Cardiac fibroblast (primary cell): ENCODE data around the gene PTGS1.
"Not testable (repeated sequence)": the region's sequence is repeated elsewhere in the genome, so short reads cannot be mapped to it uniquely, and the experiment has no call there.

Experiments
- DNase-seq, 2 donors: peaks; one replicate each; pipeline versions ENCODE4 v3.0.0 to v3.0.0-alpha.2; 2010; ENCODE audit warnings: low read depth in 2 of 2
- H3K4me3 ChIP-seq, 2 donors: replicated peaks in 1 of 2; 1 replicate in 1 of 2; 2 replicates in 1 of 2; pipeline ENCODE4 v1.5.1; 2011; ENCODE audit warnings: low read depth in 2 of 2, low read length in 2 of 2, mild to moderate bottlenecking in 2 of 2, moderate library complexity in 1 of 2
- CTCF ChIP-seq: IDR thresholded peaks from one replicate; pipeline ENCODE4 v1.5.1; 2011; ENCODE audit warnings: low read depth, mild to moderate bottlenecking, low read length, inconsistent platforms

Gene PTGS1

GRCh38 chr9:122354536-122355199 lies 16.2 kb upstream of the PTGS1 start:
- DNase-seq, result no peak
- no peak overlapping the region for H3K4me3 ChIP-seq
- TF ChIP-seq CTCF, result no peak

- DNase-seq, result no peak
- no peak for TF ChIP-seq CTCF
- no peak overlapping the region for H3K4me3 ChIP-seq
These were observed 15.4 kb upstream of the PTGS1 start for GRCh38 chr9:122355336-122355875.

GRCh38 chr9:122356627-122357026 lies 14.2 kb upstream of the PTGS1 start:
- TF ChIP-seq CTCF, result peak; percentile 55

GRCh38 chr9:122360891-122361290 lies 9.9 kb upstream of the PTGS1 start:
- H3K4me3 ChIP-seq, result no peak overlapping the region
- no peak for TF ChIP-seq CTCF
- no peak for DNase-seq

More at GRCh38 chr9:122356627-122357026, 14.2 kb upstream of the PTGS1 start:
- no peak overlapping the region for H3K4me3 ChIP-seq
- no peak for DNase-seq

- H3K4me3 ChIP-seq, DNase-seq: not testable (repeated sequence)
These were observed 7.7 kb upstream of the PTGS1 start for GRCh38 chr9:122363131-122363530.

GRCh38 chr9:122364117-122364782 lies 6.6 kb upstream of the PTGS1 start:
- DNase-seq, result no peak
- H3K4me3 ChIP-seq, result no peak overlapping the region
- TF ChIP-seq CTCF, result no peak

- DNase-seq, result peak in 1 of 2 donors; percentile 56
- no peak overlapping the region for H3K4me3 ChIP-seq
- no peak for TF ChIP-seq CTCF
These were observed 6.1 kb upstream of the PTGS1 start for GRCh38 chr9:122364783-122365150.
